Limb (tissue), 2 donors: ENCODE data around the gene KNTC1.
"Not testable (repeated sequence)": the region's sequence is repeated elsewhere in the genome, so short reads cannot be mapped to it uniquely, and the experiment has no call there.

Experiments used
- DNase-seq, 2 donors: peaks; one replicate each; pipeline ENCODE4 v3.0.0-alpha.2; 2016; ENCODE audit errors: extremely low spot score in 2 of 2

KNTC1 gene

GRCh38 chr12:122558745-122559641 is 31.9 kb downstream of the KNTC1 start:
- no peak for DNase-seq

GRCh38 chr12:122560138-122560537 is 33.1 kb downstream of the KNTC1 start:
- DNase-seq: no peak

GRCh38 chr12:122563361-122563760 is 36.3 kb downstream of the KNTC1 start:
- no peak for DNase-seq

GRCh38 chr12:122566816-122567215 is 39.8 kb downstream of the KNTC1 start:
- not testable (repeated sequence) for DNase-seq

GRCh38 chr12:122569288-122569687 is 42.2 kb downstream of the KNTC1 start:
- no peak for DNase-seq

GRCh38 chr12:122570006-122570405 is 43.0 kb downstream of the KNTC1 start:
- not testable (repeated sequence) for DNase-seq

- no peak for DNase-seq
Measured at GRCh38 chr12:122571821-122572220, 44.8 kb downstream of the KNTC1 start.

- not testable (repeated sequence) for DNase-seq
Measured at GRCh38 chr12:122583294-122583693, 56.2 kb downstream of the KNTC1 start.

GRCh38 chr12:122584177-122584863 is 57.3 kb downstream of the KNTC1 start:
- DNase-seq: no peak

GRCh38 chr12:122590990-122591389 is 63.9 kb downstream of the KNTC1 start:
- DNase-seq: no peak

- not testable (repeated sequence) for DNase-seq
Measured at GRCh38 chr12:122591966-122592365, 64.9 kb downstream of the KNTC1 start.

GRCh38 chr12:122592543-122592942 is 65.5 kb downstream of the KNTC1 start:
- DNase-seq: not testable (repeated sequence)

- DNase-seq: no peak
Measured at GRCh38 chr12:122593910-122594309, 66.9 kb downstream of the KNTC1 start.

GRCh38 chr12:122596838-122597237 is 69.8 kb downstream of the KNTC1 start:
- DNase-seq: no peak

GRCh38 chr12:122602456-122602855 is 75.4 kb downstream of the KNTC1 start:
- no peak for DNase-seq

- no peak for DNase-seq
Measured at GRCh38 chr12:122604993-122605392, 77.9 kb downstream of the KNTC1 start.

GRCh38 chr12:122609732-122610131 is 82.7 kb downstream of the KNTC1 start:
- no peak for DNase-seq

GRCh38 chr12:122610207-122610606 is 83.2 kb downstream of the KNTC1 start:
- DNase-seq: no peak

- no peak for DNase-seq
Measured at GRCh38 chr12:122610911-122611310, 83.9 kb downstream of the KNTC1 start.

GRCh38 chr12:122614839-122615238 is 87.8 kb downstream of the KNTC1 start:
- DNase-seq: no peak

GRCh38 chr12:122615780-122616179 is 88.7 kb downstream of the KNTC1 start:
- no peak for DNase-seq

- DNase-seq: no peak
Measured at GRCh38 chr12:122635471-122635870, 108.4 kb downstream of the KNTC1 start.
